Ovary (tissue), 9 donors: ENCODE results near the gene PLSCR3. TPM values are rescaled to one million over a fixed set of nuclear protein-coding genes. Genes with fewer than 3 reads are reported as not detected.

Experiments
- DNase-seq, 5 donors: peaks; one replicate each; pipeline ENCODE4 v3.0.0-alpha.2; 2019 to 2020
- H3K27ac ChIP-seq, 2 donors: fragments of 200-600 bp; one replicate each; pipeline versions ENCODE4 v1.5.1 to v1.8.0; 2019 to 2022
- H3K27me3 ChIP-seq: fragments of 200-600 bp; one replicate; pipeline ENCODE4 v1.8.0; 2022
- H3K36me3 ChIP-seq: fragments of 200-600 bp; sonication (generic); one replicate; pipeline ENCODE4 v1.5.1; 2019
- H3K4me1 ChIP-seq: one replicate; pipeline ENCODE4 v1.8.1; 2013; ENCODE audit warnings: mild to moderate bottlenecking, moderate library complexity; ENCODE audit not compliant: insufficient read depth
- H3K4me3 ChIP-seq: fragments of 200-600 bp; sonication (generic); one replicate; pipeline ENCODE4 v1.5.1; 2017
- H3K9me3 ChIP-seq, 2 donors: fragments of 200-600 bp in 1 of 2; sonication (generic) in 1 of 2; one replicate each; pipeline versions ENCODE4 v1.5.1 to v1.8.1; 2013 to 2019; ENCODE audit warnings: mild to moderate bottlenecking in 1 of 2, moderate library complexity in 1 of 2
- CTCF ChIP-seq, 3 donors: fragments of 450-650 bp in 2 of 3; fragments of 200-600 bp in 1 of 3; IDR thresholded peaks; one replicate each; pipeline versions ENCODE4 v1.5.1 to v1.8.0; 2016 to 2022; ENCODE audit warnings: antibody characterized with exemption in 3 of 3, mild to moderate bottlenecking in 1 of 3
- EP300 ChIP-seq: sonication (generic); formaldehyde crosslinking; IDR thresholded peaks from one replicate; pipeline ENCODE4 v1.6.1; 2017; ENCODE audit warnings: antibody characterized with exemption
- POLR2A ChIP-seq: fragments of 450-650 bp; IDR thresholded peaks from one replicate; pipeline ENCODE4 v1.6.1; 2017; ENCODE audit warnings: antibody characterized with exemption, mild to moderate bottlenecking, moderate library complexity
- WGBS, 3 donors: extraction: QIAGEN DNeasy Blood & Tissue Kit in 1 of 3; methylation state at CpG; one replicate each; pipeline versions ENCODE4 v1.1.5 to v1.1.7; 2013 to 2017; 5-methylcytosine and 5-hydroxymethylcytosine counted together
- intact Hi-C, 4 donors: fragments of 100-400 bp; cut with DNase I; formaldehyde crosslinking; loops; one replicate each; pipeline versions ENCODE4 v1.11.0 to v1.15.1; 2022 to 2023
- polyA plus RNA-seq, 2 donors: library from polyadenylated mRNA; stranded (reverse); fragments of 200-250 nt in 1 of 2; fragments of 350-450 nt in 1 of 2; fragmentation: Illumina TruSeq in 1 of 2; extraction: RNeasy Lipid Tissue Mini Kit (QIAGEN cat#74804) in 1 of 2; gene quantifications; one replicate each; pipeline ENCODE4 v1.2.3, GENCODE V29; 2013 to 2014
- total RNA-seq, 7 donors: library from RNA; depleted of rRNA in 2 of 7; stranded (reverse); fragments of >200 nt in 2 of 7; fragmentation: NEBNext Ultra II Directional in 3 of 7; extraction: Animal tissue kit (Norgen Biotek cat#: 25700) in 3 of 7; gene quantifications; one replicate each; pipeline versions ENCODE4 v1.1.0 to v1.2.4, GENCODE V29; 2016 to 2023
- donor health status: DM: no; HTN: no; CAD: no; lungs with moderate emphysema.
- donor health status: DM: no; HTN: no; CAD: no.
- donor health status: Bipolar disorder and iron deficiency.
- donor health status: DM: yes; HTN: yes; CAD: no.
- donor health status: DM: no; HTN: no; CAD: no.
- donor health status: DM: yes; HTN: yes; CAD: no.

The PLSCR3 gene
- total and polyA plus RNA-seq, 9 donors = 7.1 to 52.4 (median 33.8) TPM

- H3K4me1 ChIP-seq = no peaks in the 10 kb centered on the region
- no peak overlapping the region for H3K4me3 ChIP-seq
- no peaks in the 10 kb centered on the region for H3K36me3 ChIP-seq
- TF ChIP-seq EP300 (no peak), CTCF (IDR thresholded peaks at IDR 0.05) (no peak), POLR2A (no peak)
- DNase-seq = peak in 1 of 5 donors; percentile 10
- H3K27ac ChIP-seq = no peak overlapping the region
- no peaks in the 10 kb centered on the region for H3K9me3 ChIP-seq
- WGBS, 3 donors = 85 to 90% (median 85%) methylated on average over 13 of the region's 13 CpGs
- no peaks in the 10 kb centered on the region for H3K27me3 ChIP-seq
- intact Hi-C loops = no loop called here
These were observed 52.5 kb downstream of the PLSCR3 start for GRCh38 chr17:7341842-7342241.

- Histone ChIP-seq H3K4me1 (no peaks in the 10 kb centered on the region), H3K4me3 (no peak overlapping the region), H3K27ac (no peak overlapping the region), H3K9me3 (no peaks in the 10 kb centered on the region), H3K36me3 (no peaks in the 10 kb centered on the region), H3K27me3 (no peaks in the 10 kb centered on the region)
- WGBS, 3 donors = 42 to 64% (median 54%) methylated on average over 2 of the region's 2 CpGs
- TF ChIP-seq POLR2A (no peak), CTCF (IDR thresholded peaks at IDR 0.05) (no peak)
- intact Hi-C loops = no loop called here
- DNase-seq = no peak
These were observed 54.1 kb downstream of the PLSCR3 start for GRCh38 chr17:7340179-7340578.

Other genes with a start within 250 kb of the PLSCR3 start
Only the 30 nearest of the 38 such genes appear.
- gene ACADVL, start 174.6 kb downstream of the PLSCR3 start, total RNA-seq = 100 to 1,000 TPM; 303 to 638 (median 374) TPM
- gene ACADVL, start 174.6 kb downstream of the PLSCR3 start, polyA plus RNA-seq = 100 to 1,000 TPM; 277 to 381 TPM
- 10 to 100 TPM; 36.9 to 80.6 (median 61.3) TPM for gene DVL2, start 160.0 kb downstream of the PLSCR3 start, total RNA-seq
- gene DVL2, start 160.0 kb downstream of the PLSCR3 start, polyA plus RNA-seq = 10 to 100 TPM in 1 of 2 donors, 1 to 10 TPM in 1; 8.2 to 49.0 TPM
- 10 to 100 TPM; 19.4 to 57.7 (median 41.0) TPM for gene PHF23, start 155.1 kb downstream of the PLSCR3 start, total RNA-seq
- gene PHF23, start 155.1 kb downstream of the PLSCR3 start, polyA plus RNA-seq = 10 to 100 TPM; 23.3 to 42.5 TPM
- 1,000 to 10,000 TPM in 1 of 7 donors, 100 to 1,000 TPM in 6; 526 to 1,303 (median 619) TPM for gene GABARAP, start 152.1 kb downstream of the PLSCR3 start, total RNA-seq
- gene GABARAP, start 152.1 kb downstream of the PLSCR3 start, polyA plus RNA-seq = 1,000 to 10,000 TPM in 1 of 2 donors, 100 to 1,000 TPM in 1; 763 to 1,518 TPM
- gene CTDNEP1, start 142.8 kb downstream of the PLSCR3 start, total RNA-seq = 100 to 1,000 TPM in 5 of 7 donors, 10 to 100 TPM in 2; 42.3 to 136 (median 123) TPM
- 100 to 1,000 TPM in 1 of 2 donors, 10 to 100 TPM in 1; 82.5 to 256 TPM for gene CTDNEP1, start 142.8 kb downstream of the PLSCR3 start, polyA plus RNA-seq
- 10 to 100 TPM; 18.7 to 55.7 (median 40.6) TPM for gene ELP5, start 142.3 kb downstream of the PLSCR3 start, total RNA-seq
- 10 to 100 TPM; 35.1 to 56.0 TPM for gene ELP5, start 142.3 kb downstream of the PLSCR3 start, polyA plus RNA-seq
- gene CLDN7, start 132.0 kb downstream of the PLSCR3 start, total RNA-seq = 100 to 1,000 TPM in 1 of 7 donors, 1 to 10 TPM in 4, under 1 TPM in 1, not detected in 1; 0.53 to 102 (median 6.3) TPM
- gene CLDN7, start 132.0 kb downstream of the PLSCR3 start, polyA plus RNA-seq = 1 to 10 TPM in 1 of 2 donors, under 1 TPM in 1; 0.27 to 1.1 TPM
- gene SLC2A4, start 112.8 kb downstream of the PLSCR3 start, total RNA-seq = 1 to 10 TPM in 6 of 7 donors, under 1 TPM in 1; 0.83 to 9.8 (median 2.3) TPM
- 1 to 10 TPM; 3.4 to 4.1 TPM for gene SLC2A4, start 112.8 kb downstream of the PLSCR3 start, polyA plus RNA-seq
- gene YBX2, start 99.9 kb downstream of the PLSCR3 start, total RNA-seq = 1 to 10 TPM in 2 of 7 donors, under 1 TPM in 2, not detected in 3; 0.30 to 1.8 (median 0.98) TPM
- gene YBX2, start 99.9 kb downstream of the PLSCR3 start, polyA plus RNA-seq = under 1 TPM; 0.33 to 0.80 TPM
- gene EIF5A, start 86.9 kb downstream of the PLSCR3 start, total RNA-seq = 100 to 1,000 TPM in 5 of 7 donors, 10 to 100 TPM in 2; 55.9 to 302 (median 229) TPM
- 100 to 1,000 TPM; 182 to 258 TPM for gene EIF5A, start 86.9 kb downstream of the PLSCR3 start, polyA plus RNA-seq
- 10 to 100 TPM; 53.1 to 76.5 (median 59.3) TPM for gene GPS2, start 79.2 kb downstream of the PLSCR3 start, total RNA-seq
- 100 to 1,000 TPM in 1 of 2 donors, 10 to 100 TPM in 1; 62.2 to 103 TPM for gene GPS2, start 79.2 kb downstream of the PLSCR3 start, polyA plus RNA-seq
- 10 to 100 TPM; 11.2 to 48.0 (median 41.6) TPM for gene NEURL4, start 65.2 kb downstream of the PLSCR3 start, total RNA-seq
- gene NEURL4, start 65.2 kb downstream of the PLSCR3 start, polyA plus RNA-seq = 10 to 100 TPM in 1 of 2 donors, 1 to 10 TPM in 1; 9.6 to 32.8 TPM
- 1 to 10 TPM; 1.9 to 9.4 (median 5.5) TPM for gene ACAP1, start 58.0 kb downstream of the PLSCR3 start, total RNA-seq
- 1 to 10 TPM; 2.2 to 5.8 TPM for gene ACAP1, start 58.0 kb downstream of the PLSCR3 start, polyA plus RNA-seq
- 10 to 100 TPM in 5 of 7 donors, 1 to 10 TPM in 2; 5.1 to 12.9 (median 10.5) TPM for gene KCTD11, start 42.4 kb downstream of the PLSCR3 start, total RNA-seq
- 10 to 100 TPM; 10.4 to 12.5 TPM for gene KCTD11, start 42.4 kb downstream of the PLSCR3 start, polyA plus RNA-seq
- gene TMEM95, start 39.4 kb downstream of the PLSCR3 start, total RNA-seq = not detected
- gene TMEM95, start 39.4 kb downstream of the PLSCR3 start, polyA plus RNA-seq = not detected
- gene TNK1, start 13.4 kb downstream of the PLSCR3 start, total RNA-seq = 1 to 10 TPM; 5.0 to 8.3 (median 6.4) TPM
- gene TNK1, start 13.4 kb downstream of the PLSCR3 start, polyA plus RNA-seq = 1 to 10 TPM in 1 of 2 donors, under 1 TPM in 1; 0.85 to 3.6 TPM
- gene TMEM256, start 9.6 kb upstream of the PLSCR3 start, total RNA-seq = 100 to 1,000 TPM in 2 of 7 donors, 10 to 100 TPM in 5; 57.0 to 133 (median 85.2) TPM
- gene TMEM256, start 9.6 kb upstream of the PLSCR3 start, polyA plus RNA-seq = 100 to 1,000 TPM in 1 of 2 donors, 10 to 100 TPM in 1; 44.0 to 128 TPM
- gene NLGN2, start 13.3 kb upstream of the PLSCR3 start, total RNA-seq = 10 to 100 TPM; 11.4 to 76.2 (median 53.9) TPM
- 10 to 100 TPM; 16.9 to 30.2 TPM for gene NLGN2, start 13.3 kb upstream of the PLSCR3 start, polyA plus RNA-seq
- not detected for gene SPEM1, start 25.8 kb upstream of the PLSCR3 start, total RNA-seq
- not detected for gene SPEM1, start 25.8 kb upstream of the PLSCR3 start, polyA plus RNA-seq
- not detected for gene SPEM2, start 31.1 kb upstream of the PLSCR3 start, total RNA-seq
- gene SPEM2, start 31.1 kb upstream of the PLSCR3 start, polyA plus RNA-seq = not detected
- not detected for gene SPEM3, start 34.3 kb upstream of the PLSCR3 start, total RNA-seq
- gene SPEM3, start 34.3 kb upstream of the PLSCR3 start, polyA plus RNA-seq = not detected
- 1 to 10 TPM in 5 of 7 donors, under 1 TPM in 2; 0.43 to 8.3 (median 1.5) TPM for gene TMEM102, start 40.9 kb upstream of the PLSCR3 start, total RNA-seq
- 1 to 10 TPM in 1 of 2 donors, under 1 TPM in 1; 0.61 to 1.2 TPM for gene TMEM102, start 40.9 kb upstream of the PLSCR3 start, polyA plus RNA-seq
- gene FGF11, start 45.0 kb upstream of the PLSCR3 start, total RNA-seq = 1 to 10 TPM in 2 of 7 donors, under 1 TPM in 5; 0.10 to 4.2 (median 0.61) TPM
- 1 to 10 TPM in 1 of 2 donors, under 1 TPM in 1; 0.25 to 5.1 TPM for gene FGF11, start 45.0 kb upstream of the PLSCR3 start, polyA plus RNA-seq
- gene CHRNB1, start 50.5 kb upstream of the PLSCR3 start, total RNA-seq = 10 to 100 TPM in 2 of 7 donors, 1 to 10 TPM in 5; 3.2 to 13.5 (median 7.6) TPM
- gene CHRNB1, start 50.5 kb upstream of the PLSCR3 start, polyA plus RNA-seq = 1 to 10 TPM; 5.9 to 7.8 TPM
- gene ZBTB4, start 85.1 kb upstream of the PLSCR3 start, total RNA-seq = 100 to 1,000 TPM in 3 of 7 donors, 10 to 100 TPM in 4; 39.3 to 123 (median 85.5) TPM
- gene ZBTB4, start 85.1 kb upstream of the PLSCR3 start, polyA plus RNA-seq = 10 to 100 TPM; 53.8 to 84.5 TPM
- not detected for gene SLC35G6, start 86.9 kb upstream of the PLSCR3 start, total RNA-seq
- not detected for gene SLC35G6, start 86.9 kb upstream of the PLSCR3 start, polyA plus RNA-seq
- 100 to 1,000 TPM in 2 of 7 donors, 10 to 100 TPM in 5; 39.5 to 110 (median 88.2) TPM for gene POLR2A, start 89.8 kb upstream of the PLSCR3 start, total RNA-seq
- 10 to 100 TPM; 26.7 to 74.5 TPM for gene POLR2A, start 89.8 kb upstream of the PLSCR3 start, polyA plus RNA-seq
- 10 to 100 TPM; 37.3 to 78.3 (median 59.6) TPM for gene TNFSF12, start 154.5 kb upstream of the PLSCR3 start, total RNA-seq
- 10 to 100 TPM; 26.6 to 70.1 TPM for gene TNFSF12, start 154.5 kb upstream of the PLSCR3 start, polyA plus RNA-seq
- gene TNFSF13, start 164.2 kb upstream of the PLSCR3 start, total RNA-seq = 10 to 100 TPM; 10.4 to 38.8 (median 21.7) TPM
- 10 to 100 TPM; 16.9 to 33.1 TPM for gene TNFSF13, start 164.2 kb upstream of the PLSCR3 start, polyA plus RNA-seq
- 10 to 100 TPM; 31.2 to 44.2 (median 42.1) TPM for gene SENP3, start 167.4 kb upstream of the PLSCR3 start, total RNA-seq
- gene SENP3, start 167.4 kb upstream of the PLSCR3 start, polyA plus RNA-seq = 100 to 1,000 TPM in 1 of 2 donors, 10 to 100 TPM in 1; 45.6 to 104 TPM